Measurements from ENCODE around the gene MIB1.

GRCh38 chr18:21820811-21821143, 80.2 kb downstream of the MIB1 start:
- TF ChIP-seq CTCF (IDR thresholded peaks at IDR 0.05) (no peak), POLR2A (IDR thresholded peaks at IDR 0.05) (no peak)
